Adrenal gland (tissue), 5 donors: ENCODE data around the gene PPP1R14C.

Experiments
- CTCF ChIP-seq, 6 experiments: fragments of 450-650 bp in 4 of 6; fragments of 200-600 bp in 2 of 6; sonication (generic) in 1 of 6; IDR thresholded peaks; 1 replicate in 5 of 6; 2 replicates in 1 of 6; pipeline versions ENCODE4 v1.5.1 to v1.8.0; 2016 to 2021; ENCODE audit warnings: antibody characterized with exemption in 6 of 6, mild to moderate bottlenecking in 2 of 6, moderate library complexity in 1 of 6
- POLR2A ChIP-seq, 2 donors: fragments of 450-650 bp; IDR thresholded peaks; one replicate each; pipeline ENCODE4 v1.6.1; 2017; ENCODE audit warnings: antibody characterized with exemption in 2 of 2, mild to moderate bottlenecking in 2 of 2, moderate library complexity in 1 of 2
- donor health status: DM: no; HTN: no; CAD: no.

GRCh38 chr6:150139533-150139932 is 3.3 kb upstream of the PPP1R14C start:
- no peak for TF ChIP-seq CTCF (IDR thresholded peaks at IDR 0.05)
- no peak for TF ChIP-seq POLR2A (IDR thresholded peaks at IDR 0.05)
